Loucy (cell line): ENCODE measurements around the gene DOK6.

Experiments
- CTCF ChIP-seq: fragments of 200-600 bp; sonication (generic); conservative IDR thresholded peaks from 2 replicates; pipeline ENCODE4 v1.5.1; 2014; ENCODE audit warnings: mild to moderate bottlenecking, antibody characterized with exemption, low read length
- EZH2phosphoT487 ChIP-seq: fragments of 200-600 bp; IDR thresholded peaks from 2 replicates; pipeline ENCODE4 v1.6.1; 2018; ENCODE audit warnings: antibody characterized with exemption, mild to moderate bottlenecking, moderate library complexity, borderline replicate concordance

DNA sequence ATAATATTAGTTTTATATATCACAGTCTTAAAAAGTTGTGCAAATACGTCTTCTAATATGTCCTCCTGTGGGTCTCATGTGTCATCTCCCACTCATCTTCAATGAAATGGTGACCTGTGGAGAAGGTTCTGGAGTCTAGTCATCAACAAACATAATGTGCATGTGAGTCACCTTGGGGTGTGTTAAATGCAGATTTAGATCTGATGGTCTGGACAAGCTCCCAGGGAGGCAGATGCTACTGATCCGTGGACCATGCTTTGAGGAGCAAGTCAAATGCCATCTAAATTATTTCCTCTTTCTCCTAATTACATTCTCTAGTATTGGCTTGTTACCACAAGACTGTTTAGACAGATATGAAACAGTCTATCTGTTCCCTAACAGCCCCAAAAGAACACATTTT, 336.0 kb downstream of the DOK6 start:
- TF ChIP-seq CTCF: no peak
- TF ChIP-seq EZH2phosphoT487: no peak
